Measurements from ENCODE around the gene CKAP2L.

The CKAP2L gene

GRCh38 chr2:112692495-112692911 is 71.9 kb downstream of the CKAP2L start:
- Mint-ChIP-seq H3K36me3 (ENCODE audit: low read depth) (no peaks in the 10 kb centered on the region), H3K9me3 (no peaks in the 10 kb centered on the region), H3K27ac (no peak overlapping the region), H3K4me1 (peaks cover 16% of the 10 kb centered on the region), H3K4me3 (no peak overlapping the region), H3K27me3 (ENCODE audit: low read depth, poor library complexity) (peaks cover 23% of the 10 kb centered on the region)
- no peak for DNase-seq
- TF ChIP-seq, protein P1, sequence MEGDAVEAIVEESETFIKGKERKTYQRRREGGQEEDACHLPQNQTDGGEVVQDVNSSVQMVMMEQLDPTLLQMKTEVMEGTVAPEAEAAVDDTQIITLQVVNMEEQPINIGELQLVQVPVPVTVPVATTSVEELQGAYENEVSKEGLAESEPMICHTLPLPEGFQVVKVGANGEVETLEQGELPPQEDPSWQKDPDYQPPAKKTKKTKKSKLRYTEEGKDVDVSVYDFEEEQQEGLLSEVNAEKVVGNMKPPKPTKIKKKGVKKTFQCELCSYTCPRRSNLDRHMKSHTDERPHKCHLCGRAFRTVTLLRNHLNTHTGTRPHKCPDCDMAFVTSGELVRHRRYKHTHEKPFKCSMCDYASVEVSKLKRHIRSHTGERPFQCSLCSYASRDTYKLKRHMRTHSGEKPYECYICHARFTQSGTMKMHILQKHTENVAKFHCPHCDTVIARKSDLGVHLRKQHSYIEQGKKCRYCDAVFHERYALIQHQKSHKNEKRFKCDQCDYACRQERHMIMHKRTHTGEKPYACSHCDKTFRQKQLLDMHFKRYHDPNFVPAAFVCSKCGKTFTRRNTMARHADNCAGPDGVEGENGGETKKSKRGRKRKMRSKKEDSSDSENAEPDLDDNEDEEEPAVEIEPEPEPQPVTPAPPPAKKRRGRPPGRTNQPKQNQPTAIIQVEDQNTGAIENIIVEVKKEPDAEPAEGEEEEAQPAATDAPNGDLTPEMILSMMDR (IDR thresholded peaks at IDR 0.05) = no peak

- TF ChIP-seq, protein P1 (IDR thresholded peaks at IDR 0.05) = no peak
- Mint-ChIP-seq H3K4me1 (peaks cover 16% of the 10 kb centered on the region), H3K4me3 (no peak overlapping the region), H3K9me3 (no peaks in the 10 kb centered on the region), H3K27me3 (ENCODE audit: low read depth, poor library complexity) (peaks cover 20% of the 10 kb centered on the region), H3K27ac (no peak overlapping the region), H3K36me3 (ENCODE audit: low read depth) (no peaks in the 10 kb centered on the region)
- DNase-seq = no peak
These were observed 72.5 kb downstream of the CKAP2L start for GRCh38 chr2:112691881-112692281.

DNA sequence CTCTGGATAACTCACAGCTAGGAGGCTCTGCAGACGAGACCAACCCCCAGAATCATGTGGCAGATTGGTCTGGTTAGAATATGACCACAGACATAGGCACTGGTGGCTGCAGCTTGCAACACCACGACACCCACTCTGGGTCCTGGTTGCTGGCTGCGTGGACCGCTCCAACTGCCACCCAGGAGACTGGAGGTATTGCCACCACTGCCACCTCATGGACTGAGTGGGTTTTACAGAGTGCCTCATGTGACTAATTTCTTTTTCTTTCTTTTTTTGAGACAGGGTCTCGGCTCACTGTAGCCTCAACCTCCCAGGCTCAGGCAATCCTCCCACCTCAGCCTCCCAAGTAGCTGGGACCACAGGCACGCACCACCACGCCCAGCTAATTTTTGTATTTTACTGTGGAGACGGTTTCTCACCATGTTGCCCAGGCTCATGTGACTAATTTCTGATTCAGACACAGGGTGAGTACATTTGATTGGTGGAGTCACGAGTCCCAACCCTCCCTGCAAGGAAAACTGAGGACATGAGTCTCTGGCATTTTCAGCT is 73.5 kb downstream of the CKAP2L start:
- H3K27ac Mint-ChIP-seq = no peak overlapping the region

GRCh38 chr2:112688086-112688880 is 76.1 kb downstream of the CKAP2L start:
- no peak overlapping the region for H3K4me3 Mint-ChIP-seq
- H3K36me3 Mint-ChIP-seq (ENCODE audit: low read depth) = no peaks in the 10 kb centered on the region
- DNase-seq = no peak
- TF ChIP-seq, protein P1 (IDR thresholded peaks at IDR 0.05) = no peak
- H3K27ac Mint-ChIP-seq = no peak overlapping the region
- H3K27me3 Mint-ChIP-seq (ENCODE audit: low read depth, poor library complexity) = peaks cover 25% of the 10 kb centered on the region
- H3K4me1 Mint-ChIP-seq = peaks cover 24% of the 10 kb centered on the region
- H3K9me3 Mint-ChIP-seq = no peaks in the 10 kb centered on the region

More for the DNA sequence above, 73.5 kb downstream of the CKAP2L start:
- H3K4me1 Mint-ChIP-seq = peaks cover 16% of the 10 kb centered on the region
- peaks cover 16% of the 10 kb centered on the region for H3K27me3 Mint-ChIP-seq (ENCODE audit: low read depth, poor library complexity)
- H3K9me3 Mint-ChIP-seq = no peaks in the 10 kb centered on the region
- no peak overlapping the region for H3K4me3 Mint-ChIP-seq
- no peaks in the 10 kb centered on the region for H3K36me3 Mint-ChIP-seq (ENCODE audit: low read depth)
- peak; percentile 34 for DNase-seq
- TF ChIP-seq, protein P1 (IDR thresholded peaks at IDR 0.05) = peak; percentile 33

GRCh38 chr2:112687522-112687921 is 76.9 kb downstream of the CKAP2L start:
- Mint-ChIP-seq H3K4me3 (no peak overlapping the region), H3K27me3 (ENCODE audit: low read depth, poor library complexity) (peaks cover 25% of the 10 kb centered on the region), H3K27ac (no peak overlapping the region), H3K36me3 (ENCODE audit: low read depth) (no peaks in the 10 kb centered on the region), H3K4me1 (peaks cover 20% of the 10 kb centered on the region), H3K9me3 (no peaks in the 10 kb centered on the region)
- TF ChIP-seq, protein P1 (IDR thresholded peaks at IDR 0.05) = no peak
- DNase-seq = no peak
